GM12878 (cell line): ENCODE results near the gene MTHFS. TPM values are rescaled to one million over a fixed set of nuclear protein-coding genes. Genes with fewer than 3 reads are reported as not detected.
A peak's percentile ranks its signal among the peaks of the same experiment; 100 is the strongest.

Source experiments
- ATAC-seq: fragments of 200-7000 bp; cut with Tn5 transposase; 3 replicates; pipeline ENCODE4 v1.9.1; 2020; ENCODE audit warnings: mild to moderate bottlenecking, moderate library complexity
- BruUV-seq: library from RNA; stranded (reverse); fragments of 400-500 nt; replicated peaks from 2 replicates; lab custom pipeline; 2021; lab: Mats Ljungman, UMichigan
- CTCF ChIA-PET: fragments of 300-600 bp; sonication (Branson Sonifier 250); formaldehyde crosslinking; extraction: SDS; loops from one replicate; lab custom pipeline; 2021; ENCODE audit warnings: inconsistent platforms; lab: Yijun Ruan, JAX
- POLR2A ChIA-PET: fragments of 350-600 bp; formaldehyde crosslinking; extraction: SDS; loops from one replicate; lab custom pipeline; 2021; ENCODE audit warnings: inconsistent platforms; lab: Charles Lee
- RAD21 ChIA-PET: fragments of 300-600 bp; sonication (Branson Sonifier 250); formaldehyde crosslinking; loops from one replicate; lab custom pipeline; 2023; ENCODE audit warnings: antibody characterized with exemption; ENCODE audit not compliant: unreplicated experiment; lab: Charles Lee
- SMC1A ChIA-PET: fragments of 300-600 bp; sonication (Branson Sonifier 250); formaldehyde crosslinking; loops from one replicate; lab custom pipeline; 2023; ENCODE audit not compliant: unreplicated experiment, uncharacterized antibody; lab: Charles Lee
- DNase-seq: peaks from one replicate; pipeline ENCODE4 v3.0.0-alpha.2; 2011; ENCODE audit warnings: low read depth, low spot score
- FAIRE-seq: peaks from 3 replicates; lab custom pipeline; 2011; peaks lifted over from hg19 to GRCh38; lab: Jason Lieb, UNC
- H2AFZ ChIP-seq: 2 replicates; pipeline ENCODE4 v1.6.0; 2011; ENCODE audit warnings: low read depth, low read length, control low read depth; ENCODE audit not compliant: control insufficient read depth
- H3K27ac ChIP-seq: 2 replicates; pipeline ENCODE4 v1.5.1; 2011; ENCODE audit warnings: control low read depth; ENCODE audit not compliant: control insufficient read depth, insufficient read depth
- H3K27me3 ChIP-seq, 2 experiments: replicated peaks in 1 of 2; 2 replicates each; pipeline versions ENCODE4 v1.6.0 to v1.6.1; 2011; ENCODE audit warnings: low read length in 1 of 2; ENCODE audit not compliant: control insufficient read depth in 2 of 2, insufficient read depth in 2 of 2
- H3K36me3 ChIP-seq, 2 experiments: 2 replicates each; pipeline ENCODE4 v1.5.1; 2011; ENCODE audit warnings: low read length in 1 of 2; ENCODE audit not compliant: control insufficient read depth in 2 of 2, insufficient read depth in 2 of 2
- H3K4me1 ChIP-seq: 2 replicates; pipeline ENCODE4 v1.6.1; 2011; ENCODE audit warnings: mild to moderate bottlenecking, low read length, moderate library complexity, mixed read lengths; ENCODE audit not compliant: control insufficient read depth, insufficient read depth
- H3K4me2 ChIP-seq: 2 replicates; pipeline ENCODE4 v1.6.0; 2011; ENCODE audit warnings: control low read depth; ENCODE audit not compliant: control insufficient read depth, insufficient read depth
- H3K4me3 ChIP-seq: fragments of 200-600 bp; sonication (generic); 2 replicates; pipeline ENCODE4 v1.5.1; 2016
- H3K79me2 ChIP-seq: 2 replicates; pipeline ENCODE4 v1.6.0; 2011; ENCODE audit warnings: low read length; ENCODE audit not compliant: control insufficient read depth, insufficient read depth
- H3K9ac ChIP-seq: 2 replicates; pipeline ENCODE4 v1.8.0; 2011; ENCODE audit warnings: low read length, control low read depth, mixed read lengths; ENCODE audit not compliant: control insufficient read depth, insufficient read depth
- H3K9me3 ChIP-seq: replicated peaks from 3 replicates; pipeline ENCODE4 v1.5.1; 2011; ENCODE audit warnings: mild to moderate bottlenecking, low read length; ENCODE audit not compliant: control insufficient read depth, insufficient read depth
- H4K20me1 ChIP-seq: 2 replicates; pipeline ENCODE4 v1.6.0; 2011; ENCODE audit not compliant: control insufficient read depth, insufficient read depth
- CBFB ChIP-seq: IDR thresholded peaks from 2 replicates; pipeline ENCODE4 v1.6.1; 2016; ENCODE audit warnings: antibody characterized with exemption, low read depth
- FOS ChIP-seq: IDR thresholded peaks from 3 replicates; pipeline ENCODE4 v1.6.1; 2011; ENCODE audit warnings: borderline replicate concordance; ENCODE audit not compliant: insufficient read length; ENCODE audit errors: extremely low read depth
- GABPA ChIP-seq: IDR thresholded peaks from 2 replicates; pipeline ENCODE4 v1.6.1; 2014; ENCODE audit warnings: antibody characterized with exemption, low read depth, mild to moderate bottlenecking, inconsistent platforms
- KAT2A ChIP-seq: conservative IDR thresholded peaks from 2 replicates; pipeline ENCODE4 v1.6.1; 2011; ENCODE audit warnings: low read depth, low read length; ENCODE audit not compliant: control insufficient read depth
- KLF5 ChIP-seq: fragments of 450-650 bp; IDR thresholded peaks from 2 replicates; pipeline ENCODE4 v1.6.1; 2014; ENCODE audit warnings: mild to moderate bottlenecking; ENCODE audit not compliant: partially characterized antibody
- MEF2B ChIP-seq: fragments of 450-650 bp; IDR thresholded peaks from 2 replicates; pipeline ENCODE4 v1.6.1; 2018; ENCODE audit warnings: mild to moderate bottlenecking, moderate library complexity; ENCODE audit not compliant: partially characterized antibody, poor library complexity, severe bottlenecking
- PAX8 ChIP-seq: fragments of 450-650 bp; IDR thresholded peaks from 2 replicates; pipeline ENCODE4 v1.6.1; 2017; ENCODE audit warnings: mild to moderate bottlenecking, moderate library complexity
- POU2F2 ChIP-seq: IDR thresholded peaks from 3 replicates; pipeline ENCODE4 v1.6.1; 2011; ENCODE audit warnings: low read depth, mild to moderate bottlenecking, low read length, borderline replicate concordance
- RFX5 ChIP-seq: IDR thresholded peaks from 2 replicates; pipeline ENCODE4 v1.6.1; 2011; ENCODE audit warnings: low read depth, low read length, improper control_type of control experiment
- RUNX3 ChIP-seq: IDR thresholded peaks from 2 replicates; pipeline ENCODE4 v1.6.1; 2012; ENCODE audit warnings: low read length, inconsistent platforms
- SMAD5 ChIP-seq: IDR thresholded peaks from 2 replicates; pipeline ENCODE4 v1.6.1; 2016; ENCODE audit warnings: antibody characterized with exemption, low read depth
- SRF ChIP-seq, 2 experiments: IDR thresholded peaks; 2 replicates each; pipeline ENCODE4 v1.6.1; 2011; ENCODE audit warnings: low read depth in 2 of 2, low read length in 2 of 2, mild to moderate bottlenecking in 1 of 2, moderate library complexity in 1 of 2
- ZBED1 ChIP-seq: IDR thresholded peaks from 2 replicates; pipeline ENCODE4 v1.6.1; 2016; ENCODE audit warnings: borderline replicate concordance
- ZNF217 ChIP-seq: fragments of 450-650 bp; IDR thresholded peaks from 2 replicates; pipeline ENCODE4 v1.6.1; 2017; ENCODE audit warnings: antibody characterized with exemption, mild to moderate bottlenecking
- WGBS: methylation state at CpG from one replicate; pipeline ENCODE4 v1.1.6; 2016; ENCODE audit warnings: low lambda C conversion rate; ENCODE audit not compliant: insufficient replicate concordance, insufficient coverage; ENCODE audit errors: missing lambda C conversion rate; 5-methylcytosine and 5-hydroxymethylcytosine counted together
- in situ Hi-C: fragments of 300-500 bp; cut with MboI; formaldehyde crosslinking; loops from 9 replicates; pipeline ENCODE4 v1.14.3; 2018; ENCODE audit warnings: mixed read lengths
- intact Hi-C: fragments of 100-400 bp; cut with micrococcal nuclease; formaldehyde crosslinking; loops from one replicate; pipeline ENCODE4 v1.14.2; 2022; ENCODE audit not compliant: unreplicated experiment
- polyA plus RNA-seq, 11 experiments: library from polyadenylated mRNA; depleted of rRNA in 4 of 11; unstranded in 6 of 11; stranded (reverse) in 5 of 11; fragments of >200 nt; fragmentation: Nextera tagmentation in 4 of 11; fragmentation: Illumina TruSeq in 1 of 11; extraction: Ambion mirVana in 4 of 11; extraction: Trizol in 1 of 11; gene quantifications; 1 replicate in 1 of 11; 2 replicates in 10 of 11; pipeline versions ENCODE4 v1.2.1 to v1.2.3, GENCODE V29; 2011 to 2016; ENCODE audit warnings: inconsistent platforms in 2 of 11, missing spikeins in 2 of 11, low read depth in 1 of 11
- total RNA-seq, 4 experiments: library from RNA; depleted of rRNA in 3 of 4; stranded (reverse); fragments of >200 nt in 3 of 4; fragmentation: Illumina TruSeq in 1 of 4; extraction: Trizol in 1 of 4; gene quantifications; 2 replicates each; pipeline versions ENCODE4 v1.2.1 to v1.2.3, GENCODE V29; 2013 to 2021
- TF ChIP-seq, protein P1 (sequence below): fragments of 450-650 bp; IDR thresholded peaks from 2 replicates; pipeline ENCODE4 v1.6.1; 2018; ENCODE audit warnings: mild to moderate bottlenecking, low read depth, moderate library complexity; ENCODE audit not compliant: partially characterized antibody
- TF ChIP-seq, protein P2 (sequence below): fragments of 150-350 bp; IDR thresholded peaks from 2 replicates; pipeline ENCODE4 v1.6.1; 2014; ENCODE audit warnings: mild to moderate bottlenecking, low read depth, low read length

MTHFS gene
- total and polyA plus RNA-seq, 10 of the 15 experiments (the other 5 are each of a cell fraction or from before 2014, with no cell fraction given), result 14.0 to 81.9 (median 31.8) TPM

DNA sequence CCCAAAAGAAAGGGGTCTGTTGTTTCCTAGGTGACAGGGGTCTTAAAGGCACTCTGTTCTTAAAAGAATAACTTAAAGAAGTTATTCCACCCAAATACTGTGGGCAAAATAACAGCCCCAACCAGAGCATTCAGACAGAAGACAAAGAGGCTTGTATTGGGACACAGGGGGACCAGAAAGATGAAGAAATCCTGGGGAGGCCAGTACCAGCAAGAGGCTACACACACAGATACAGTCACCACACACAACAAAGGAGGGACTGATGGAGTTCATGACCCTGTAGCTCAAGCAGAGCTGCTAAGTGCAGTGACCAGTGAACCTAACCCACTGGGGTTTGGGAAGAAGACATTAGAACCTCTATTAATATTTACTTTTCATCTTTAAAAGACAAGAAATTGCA, 59.0 kb downstream of the MTHFS start:
- CTCF ChIA-PET, result interaction anchor here (1.0 kb wide), 2 partner anchors 15 to 44 kb away, joined by 3 to 4 read pairs; no protein-coding TSS in a partner anchor
- POLR2A ChIA-PET, result no interaction called here
- Histone ChIP-seq H3K4me3 (no peak overlapping the region), H3K9me3 (no peaks in the 10 kb centered on the region), H3K27ac (no peak overlapping the region), H3K4me2 (no peak overlapping the region), H2AFZ (no peak overlapping the region), H3K9ac (no peak overlapping the region), H4K20me1 (no peaks in the 10 kb centered on the region), H3K27me3 (no peaks in the 10 kb centered on the region), H3K4me1 (peaks cover 8% of the 10 kb centered on the region), H3K36me3 (peaks cover 0 to under 1% of the 10 kb centered on the region in 2 experiments; a peak in 3 of 4 replicates), H3K79me2 (no peaks in the 10 kb centered on the region)
- DNase-seq, result no peak
- RAD21 ChIA-PET, result no interaction called here
- no TSS peak for BruUV-seq
- TF ChIP-seq POU2F2 (no peak), GABPA (no peak), SRF (IDR thresholded peaks at IDR 0.05; ENCODE audit: low read depth in 2 of 2, low read length in 2 of 2) (no peak), KAT2A (no peak), ZBED1 (no peak), KLF5 (no peak), RFX5 (no peak), ZNF217 (no peak), PAX8 (no peak), MEF2B (no peak), FOS (no peak)
- SMC1A ChIA-PET, result no interaction called here
- in situ Hi-C loops (no loop called here), intact Hi-C loops (no loop called here)
- FAIRE-seq, result no peak
- no peak for ATAC-seq

DNA sequence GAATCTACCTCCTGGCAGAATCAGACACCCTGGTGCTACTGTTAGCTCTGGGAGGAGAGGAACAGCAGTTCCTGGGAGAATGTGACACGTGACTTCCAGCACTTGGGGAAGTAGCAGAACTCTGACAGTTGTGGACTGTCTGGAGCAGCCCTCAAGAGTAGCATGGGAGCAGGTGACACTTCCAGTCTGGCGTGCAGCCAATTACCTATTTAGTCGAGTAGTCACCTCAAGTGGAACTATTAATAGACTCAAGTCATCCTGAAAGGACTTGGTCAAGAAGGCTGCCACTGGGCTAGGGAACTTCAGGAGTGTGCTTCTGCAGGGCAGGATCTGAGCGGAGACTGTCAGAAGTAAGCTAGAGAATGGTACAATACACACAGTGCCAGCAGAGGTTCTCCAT, 62.3 kb downstream of the MTHFS start:
- no peak overlapping the region for H3K4me3 ChIP-seq
- H3K79me2 ChIP-seq, result no peaks in the 10 kb centered on the region
- in situ Hi-C loops, result no loop called here
- H3K27me3 ChIP-seq, result no peaks in the 10 kb centered on the region
- H4K20me1 ChIP-seq, result no peaks in the 10 kb centered on the region
- DNase-seq, result no peak
- TF ChIP-seq CBFB, result no peak
- TF ChIP-seq, protein P1, sequence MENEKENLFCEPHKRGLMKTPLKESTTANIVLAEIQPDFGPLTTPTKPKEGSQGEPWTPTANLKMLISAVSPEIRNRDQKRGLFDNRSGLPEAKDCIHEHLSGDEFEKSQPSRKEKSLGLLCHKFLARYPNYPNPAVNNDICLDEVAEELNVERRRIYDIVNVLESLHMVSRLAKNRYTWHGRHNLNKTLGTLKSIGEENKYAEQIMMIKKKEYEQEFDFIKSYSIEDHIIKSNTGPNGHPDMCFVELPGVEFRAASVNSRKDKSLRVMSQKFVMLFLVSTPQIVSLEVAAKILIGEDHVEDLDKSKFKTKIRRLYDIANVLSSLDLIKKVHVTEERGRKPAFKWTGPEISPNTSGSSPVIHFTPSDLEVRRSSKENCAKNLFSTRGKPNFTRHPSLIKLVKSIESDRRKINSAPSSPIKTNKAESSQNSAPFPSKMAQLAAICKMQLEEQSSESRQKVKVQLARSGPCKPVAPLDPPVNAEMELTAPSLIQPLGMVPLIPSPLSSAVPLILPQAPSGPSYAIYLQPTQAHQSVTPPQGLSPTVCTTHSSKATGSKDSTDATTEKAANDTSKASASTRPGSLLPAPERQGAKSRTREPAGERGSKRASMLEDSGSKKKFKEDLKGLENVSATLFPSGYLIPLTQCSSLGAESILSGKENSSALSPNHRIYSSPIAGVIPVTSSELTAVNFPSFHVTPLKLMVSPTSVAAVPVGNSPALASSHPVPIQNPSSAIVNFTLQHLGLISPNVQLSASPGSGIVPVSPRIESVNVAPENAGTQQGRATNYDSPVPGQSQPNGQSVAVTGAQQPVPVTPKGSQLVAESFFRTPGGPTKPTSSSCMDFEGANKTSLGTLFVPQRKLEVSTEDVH, result no peak
- TF ChIP-seq, protein P2, sequence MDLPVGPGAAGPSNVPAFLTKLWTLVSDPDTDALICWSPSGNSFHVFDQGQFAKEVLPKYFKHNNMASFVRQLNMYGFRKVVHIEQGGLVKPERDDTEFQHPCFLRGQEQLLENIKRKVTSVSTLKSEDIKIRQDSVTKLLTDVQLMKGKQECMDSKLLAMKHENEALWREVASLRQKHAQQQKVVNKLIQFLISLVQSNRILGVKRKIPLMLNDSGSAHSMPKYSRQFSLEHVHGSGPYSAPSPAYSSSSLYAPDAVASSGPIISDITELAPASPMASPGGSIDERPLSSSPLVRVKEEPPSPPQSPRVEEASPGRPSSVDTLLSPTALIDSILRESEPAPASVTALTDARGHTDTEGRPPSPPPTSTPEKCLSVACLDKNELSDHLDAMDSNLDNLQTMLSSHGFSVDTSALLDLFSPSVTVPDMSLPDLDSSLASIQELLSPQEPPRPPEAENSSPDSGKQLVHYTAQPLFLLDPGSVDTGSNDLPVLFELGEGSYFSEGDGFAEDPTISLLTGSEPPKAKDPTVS, result no peak
- no peak for TF ChIP-seq SMAD5
- no peak for TF ChIP-seq ZBED1
- no peak for TF ChIP-seq ZNF217
- TF ChIP-seq RUNX3, result peak; percentile 17; the same call in 1 of the 2 replicates
- TF ChIP-seq, all 136 proteins: peak for 1
- ChIA-PET RAD21 (no interaction called here), CTCF (no interaction called here), POLR2A (no interaction called here), SMC1A (no interaction called here)
- FAIRE-seq, result no peak
- BruUV-seq, result no TSS peak
- WGBS, result 60% methylated on average over 4 of the region's 4 CpGs
- Histone ChIP-seq H3K9ac (no peak overlapping the region), H3K9me3 (no peaks in the 10 kb centered on the region), H3K4me2 (no peak overlapping the region), H3K36me3 (no peaks in the 10 kb centered on the region; a peak in 3 of 4 replicates), H3K4me1 (peaks cover 8% of the 10 kb centered on the region), H2AFZ (no peak overlapping the region), H3K27ac (no peak overlapping the region)
- intact Hi-C loops, result no loop called here
- ATAC-seq, result no peak
